Parathyroid adenoma (tissue), 2 donors: ENCODE measurements around the gene APOE.

Experiments used
- H2AFZ ChIP-seq: fragments of 300-600 bp; sonication (generic); one replicate; pipeline ENCODE4 v1.7.0; 2017; ENCODE audit warnings: antibody characterized with exemption, mild to moderate bottlenecking
- H3K27ac ChIP-seq: fragments of 300-600 bp; sonication (generic); one replicate; pipeline ENCODE4 v1.7.0; 2017
- H3K27me3 ChIP-seq: fragments of 300-600 bp; sonication (generic); one replicate; pipeline ENCODE4 v1.7.0; 2017; ENCODE audit warnings: low read length; ENCODE audit not compliant: control insufficient read depth, insufficient read depth
- H3K36me3 ChIP-seq: fragments of 300-600 bp; sonication (generic); one replicate; pipeline ENCODE4 v1.7.0; 2017; ENCODE audit warnings: low read length; ENCODE audit not compliant: control insufficient read depth, insufficient read depth
- H3K4me1 ChIP-seq: fragments of 300-600 bp; sonication (generic); one replicate; pipeline ENCODE4 v1.7.0; 2017; ENCODE audit warnings: control low read depth
- H3K4me2 ChIP-seq: fragments of 300-600 bp; sonication (generic); one replicate; pipeline ENCODE4 v1.7.0; 2017; ENCODE audit warnings: low read length
- H3K4me3 ChIP-seq: fragments of 300-600 bp; sonication (generic); one replicate; pipeline ENCODE4 v1.7.0; 2017; ENCODE audit warnings: low read depth, low read length
- H3K79me2 ChIP-seq: fragments of 300-600 bp; sonication (generic); one replicate; pipeline ENCODE4 v1.7.0; 2017; ENCODE audit warnings: control low read depth
- H3K9ac ChIP-seq: fragments of 300-600 bp; sonication (generic); one replicate; pipeline ENCODE4 v1.7.0; 2017; ENCODE audit warnings: mild to moderate bottlenecking
- H3K9me3 ChIP-seq: fragments of 300-600 bp; sonication (generic); one replicate; pipeline ENCODE4 v1.7.0; 2017; ENCODE audit warnings: low read length; ENCODE audit not compliant: control insufficient read depth
- TF ChIP-seq, protein P1 (sequence below): fragments of 300-600 bp; sonication (generic); IDR thresholded peaks from one replicate; pipeline ENCODE4 v1.7.0; 2017; ENCODE audit warnings: antibody characterized with exemption, mild to moderate bottlenecking
- donor health status: primary hyperparathyroidism.

Gene APOE

DNA sequence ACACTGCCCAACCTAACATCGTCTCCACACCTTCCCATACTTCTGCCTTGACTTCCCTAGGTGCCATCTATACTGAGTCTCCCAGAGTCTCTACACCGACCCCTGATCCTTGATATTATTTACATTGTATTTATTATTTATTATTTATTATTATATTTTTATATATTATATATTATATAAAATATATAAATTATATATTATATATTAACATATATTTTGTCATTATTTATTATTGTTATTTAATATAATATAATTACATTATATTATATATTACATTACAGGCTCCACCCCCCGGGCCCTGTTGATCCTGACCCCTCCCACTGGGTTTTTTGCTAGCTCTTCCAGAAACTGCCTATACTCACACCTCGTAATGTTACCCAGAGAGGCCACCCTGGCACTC is 32.9 kb upstream of the APOE start:
- H3K9me3 ChIP-seq: no peaks in the 10 kb centered on the region
- H2AFZ ChIP-seq: no peak overlapping the region
- H3K9ac ChIP-seq: no peak overlapping the region
- H3K4me1 ChIP-seq: peaks cover 32% of the 10 kb centered on the region
- no peak overlapping the region for H3K4me3 ChIP-seq
- H3K27ac ChIP-seq: no peak overlapping the region
- H3K27me3 ChIP-seq: no peaks in the 10 kb centered on the region
- no peaks in the 10 kb centered on the region for H3K79me2 ChIP-seq
- TF ChIP-seq, protein P1, sequence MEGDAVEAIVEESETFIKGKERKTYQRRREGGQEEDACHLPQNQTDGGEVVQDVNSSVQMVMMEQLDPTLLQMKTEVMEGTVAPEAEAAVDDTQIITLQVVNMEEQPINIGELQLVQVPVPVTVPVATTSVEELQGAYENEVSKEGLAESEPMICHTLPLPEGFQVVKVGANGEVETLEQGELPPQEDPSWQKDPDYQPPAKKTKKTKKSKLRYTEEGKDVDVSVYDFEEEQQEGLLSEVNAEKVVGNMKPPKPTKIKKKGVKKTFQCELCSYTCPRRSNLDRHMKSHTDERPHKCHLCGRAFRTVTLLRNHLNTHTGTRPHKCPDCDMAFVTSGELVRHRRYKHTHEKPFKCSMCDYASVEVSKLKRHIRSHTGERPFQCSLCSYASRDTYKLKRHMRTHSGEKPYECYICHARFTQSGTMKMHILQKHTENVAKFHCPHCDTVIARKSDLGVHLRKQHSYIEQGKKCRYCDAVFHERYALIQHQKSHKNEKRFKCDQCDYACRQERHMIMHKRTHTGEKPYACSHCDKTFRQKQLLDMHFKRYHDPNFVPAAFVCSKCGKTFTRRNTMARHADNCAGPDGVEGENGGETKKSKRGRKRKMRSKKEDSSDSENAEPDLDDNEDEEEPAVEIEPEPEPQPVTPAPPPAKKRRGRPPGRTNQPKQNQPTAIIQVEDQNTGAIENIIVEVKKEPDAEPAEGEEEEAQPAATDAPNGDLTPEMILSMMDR: no peak
- no peaks in the 10 kb centered on the region for H3K36me3 ChIP-seq
- no peak overlapping the region for H3K4me2 ChIP-seq

DNA sequence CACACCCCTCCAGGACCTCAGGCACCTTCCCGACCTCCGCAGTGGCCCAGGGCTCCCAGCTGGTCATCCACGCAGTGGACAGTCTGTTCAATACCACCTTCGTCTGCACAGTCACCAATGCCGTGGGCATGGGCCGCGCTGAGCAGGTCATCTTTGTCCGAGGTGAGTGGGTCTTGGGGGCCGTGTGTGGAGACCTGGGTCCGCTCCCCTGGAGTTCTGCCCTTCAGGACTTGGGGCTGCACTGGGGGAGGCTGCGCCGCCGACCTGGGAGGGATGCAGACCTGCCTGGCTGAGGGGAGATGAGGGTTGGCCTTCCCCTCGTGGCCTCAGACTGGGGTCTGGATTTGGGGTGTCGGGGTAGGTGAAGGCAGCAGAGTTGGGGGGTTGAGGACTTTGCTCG is 31.3 kb upstream of the APOE start:
- H3K4me1 ChIP-seq: peaks cover 45% of the 10 kb centered on the region
- no peak overlapping the region for H2AFZ ChIP-seq
- H3K27me3 ChIP-seq: no peaks in the 10 kb centered on the region
- no peak overlapping the region for H3K4me3 ChIP-seq
- H3K36me3 ChIP-seq: no peaks in the 10 kb centered on the region
- no peak overlapping the region for H3K9ac ChIP-seq
- H3K9me3 ChIP-seq: no peaks in the 10 kb centered on the region
- peaks cover 4% of the 10 kb centered on the region for H3K79me2 ChIP-seq
- TF ChIP-seq, protein P1: no peak
- H3K4me2 ChIP-seq: no peak overlapping the region
- peak overlapping the region; percentile 39 for H3K27ac ChIP-seq

GRCh38 chr19:44875666-44876451 is 29.7 kb upstream of the APOE start:
- Histone ChIP-seq H3K9me3 (no peaks in the 10 kb centered on the region), H2AFZ (no peak overlapping the region), H3K36me3 (no peaks in the 10 kb centered on the region), H3K27me3 (no peaks in the 10 kb centered on the region), H3K27ac (peak overlapping the region; percentile 95), H3K4me3 (peak overlapping the region; percentile 19), H3K79me2 (peaks cover 4% of the 10 kb centered on the region), H3K4me1 (peaks cover 50% of the 10 kb centered on the region), H3K9ac (no peak overlapping the region), H3K4me2 (peak overlapping the region; percentile 21)
- TF ChIP-seq, protein P1: no peak

GRCh38 chr19:44876930-44877535 is 28.6 kb upstream of the APOE start:
- TF ChIP-seq, protein P1: no peak
- peak overlapping the region; percentile 95 for H3K27ac ChIP-seq
- H3K4me1 ChIP-seq: peaks cover 50% of the 10 kb centered on the region
- H3K79me2 ChIP-seq: peaks cover 7% of the 10 kb centered on the region
- H3K27me3 ChIP-seq: no peaks in the 10 kb centered on the region
- H3K9me3 ChIP-seq: no peaks in the 10 kb centered on the region
- H3K4me3 ChIP-seq: peak overlapping the region; percentile 29
- peak overlapping the region; percentile 21 for H3K4me2 ChIP-seq
- no peak overlapping the region for H2AFZ ChIP-seq
- no peaks in the 10 kb centered on the region for H3K36me3 ChIP-seq
- H3K9ac ChIP-seq: no peak overlapping the region
